ENCODE results near the gene CFAP77. TPM values are rescaled to one million over a fixed set of nuclear protein-coding genes. Genes with fewer than 3 reads are reported as not detected.

The CFAP77 gene
- total and polyA plus RNA-seq, 2 of the 8 experiments (the other 6 are each of a cell fraction or from before 2014, with no cell fraction given) = 0.63 to 0.97 TPM

GRCh38 chr9:132564526-132564925 lies 154.5 kb downstream of the CFAP77 start (continued):
- no peak for TF ChIP-seq CHD7 (IDR thresholded peaks at IDR 0.05; ENCODE audit: insufficient replicate concordance, low read length)
- no peak for TF ChIP-seq GTF2F1 (IDR thresholded peaks at IDR 0.05; ENCODE audit: borderline replicate concordance, low read depth, low read length)
- TF ChIP-seq RFX5 (IDR thresholded peaks at IDR 0.05; ENCODE audit: borderline replicate concordance, low read depth, low read length) = no peak
- no peak for TF ChIP-seq TAF1 (IDR thresholded peaks at IDR 0.05; ENCODE audit: low read depth, low read length)
- TF ChIP-seq EP300 (IDR thresholded peaks at IDR 0.05; ENCODE audit: borderline replicate concordance in 1 of 2, low read depth in 2 of 2, low read length in 2 of 2) = no peak
- TF ChIP-seq, protein P1, sequence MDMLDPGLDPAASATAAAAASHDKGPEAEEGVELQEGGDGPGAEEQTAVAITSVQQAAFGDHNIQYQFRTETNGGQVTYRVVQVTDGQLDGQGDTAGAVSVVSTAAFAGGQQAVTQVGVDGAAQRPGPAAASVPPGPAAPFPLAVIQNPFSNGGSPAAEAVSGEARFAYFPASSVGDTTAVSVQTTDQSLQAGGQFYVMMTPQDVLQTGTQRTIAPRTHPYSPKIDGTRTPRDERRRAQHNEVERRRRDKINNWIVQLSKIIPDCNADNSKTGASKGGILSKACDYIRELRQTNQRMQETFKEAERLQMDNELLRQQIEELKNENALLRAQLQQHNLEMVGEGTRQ (IDR thresholded peaks at IDR 0.05; ENCODE audit: low read length) = no peak
- no peak for TF ChIP-seq GABPA (IDR thresholded peaks at IDR 0.05; ENCODE audit: borderline replicate concordance, insufficient read depth, low read length)
- TF ChIP-seq EZH2 (IDR thresholded peaks at IDR 0.05; ENCODE audit: low read depth, low read length, severe bottlenecking) = no peak
- no peak for TF ChIP-seq TBP (IDR thresholded peaks at IDR 0.05; ENCODE audit: low read depth, low read length)

Measured in H1 (cell line).